K562 (cell line): ENCODE measurements around the gene SMIM29. TPM values are rescaled to one million over a fixed set of nuclear protein-coding genes. Genes with fewer than 3 reads are reported as not detected.

ENCODE experiments used
- ATAC-seq: fragments of 200-7000 bp; cut with Tn5 transposase; 3 replicates; pipeline ENCODE4 v1.9.1; 2020; ENCODE audit warnings: moderate library complexity
- BruUV-seq: library from RNA; stranded (reverse); fragments of 400-500 nt; replicated peaks from 2 replicates; lab custom pipeline; 2021; lab: Mats Ljungman, UMichigan
- CTCF ChIA-PET: fragments of 300-600 bp; formaldehyde crosslinking; extraction: SDS; loops from one replicate; lab custom pipeline; 2021; ENCODE audit warnings: low intra/inter-chr PET ratio; lab: Yijun Ruan, JAX
- POLR2A ChIA-PET: fragments of 300-600, 350-650 bp; sonication (Branson Sonifier 250); formaldehyde crosslinking; extraction: SDS; loops from one replicate; lab custom pipeline; 2021; ENCODE audit warnings: antibody characterized with exemption, inconsistent platforms; lab: Yijun Ruan, JAX
- DNase-seq, 4 experiments: peaks; one replicate each; pipeline versions ENCODE4 v3.0.0 to v3.0.0-alpha.2; 2011 to 2018; ENCODE audit warnings: low spot score in 3 of 4, mixed read lengths in 3 of 4; ENCODE audit errors: extremely low read depth in 1 of 4
- FAIRE-seq: peaks from 2 replicates; lab custom pipeline; 2011; peaks lifted over from hg19 to GRCh38; lab: Jason Lieb, UNC
- H2AFZ ChIP-seq: 2 replicates; pipeline ENCODE4 v1.6.0; 2011; ENCODE audit warnings: low read depth, low read length, control low read depth, inconsistent platforms
- H3K27ac ChIP-seq: fragments of 200-600 bp; 3 replicates; pipeline ENCODE4 v1.8.0; 2011; ENCODE audit warnings: low read depth, mild to moderate bottlenecking, control low read depth, inconsistent platforms, low read length, moderate library complexity, mixed read lengths; ENCODE audit errors: extremely low read depth
- H3K27me3 ChIP-seq, 2 experiments: fragments of 300-600 bp in 1 of 2; 2 replicates in 1 of 2; 3 replicates in 1 of 2; pipeline versions ENCODE4 v1.6.0 to v1.8.0; 2011; ENCODE audit warnings: inconsistent platforms in 2 of 2, low read length in 2 of 2, mild to moderate bottlenecking in 1 of 2, mixed read lengths in 1 of 2, moderate library complexity in 1 of 2; ENCODE audit not compliant: control insufficient read depth in 2 of 2, insufficient read depth in 2 of 2
- H3K36me3 ChIP-seq: fragments of 300-600 bp; 3 replicates; pipeline ENCODE4 v1.8.0; 2011; ENCODE audit warnings: mild to moderate bottlenecking, low read length, inconsistent platforms; ENCODE audit not compliant: control insufficient read depth, insufficient read depth
- H3K4me1 ChIP-seq, 2 experiments: fragments of 200-600 bp in 1 of 2; replicated peaks in 1 of 2; 2 replicates in 1 of 2; 3 replicates in 1 of 2; pipeline versions ENCODE4 v1.5.1 to v1.8.0; 2011; ENCODE audit warnings: inconsistent platforms in 2 of 2, low read length in 2 of 2, mild to moderate bottlenecking in 1 of 2, mixed read lengths in 1 of 2, moderate library complexity in 1 of 2; ENCODE audit not compliant: control insufficient read depth in 2 of 2, insufficient read depth in 2 of 2
- H3K4me2 ChIP-seq: 2 replicates; pipeline ENCODE4 v1.6.1; 2011; ENCODE audit warnings: low read length, control low read depth, inconsistent platforms, mixed read lengths; ENCODE audit not compliant: insufficient read depth
- H3K4me3 ChIP-seq: fragments of 200-600 bp; sonication (generic), shearing (Covaris generic); 2 replicates; pipeline ENCODE4 v1.5.1; 2016; ENCODE audit warnings: control low read depth, inconsistent platforms
- H3K79me2 ChIP-seq: fragments of 200-600 bp; 3 replicates; pipeline ENCODE4 v1.8.0; 2011; ENCODE audit warnings: low read length, inconsistent platforms; ENCODE audit not compliant: control insufficient read depth, insufficient read depth
- H3K9ac ChIP-seq, 2 experiments: 2 replicates each; pipeline versions ENCODE4 v1.6.0 to v1.6.1; 2011; ENCODE audit warnings: low read depth in 2 of 2, low read length in 2 of 2, control low read depth in 1 of 2, inconsistent platforms in 1 of 2, mild to moderate bottlenecking in 1 of 2, mixed read lengths in 1 of 2; ENCODE audit not compliant: insufficient read depth in 1 of 2
- H3K9me1 ChIP-seq: one replicate; pipeline ENCODE4 v1.6.0; 2011; ENCODE audit warnings: inconsistent platforms, mild to moderate bottlenecking, low read length, moderate library complexity; ENCODE audit not compliant: control insufficient read depth, insufficient read depth
- H3K9me3 ChIP-seq: replicated peaks from 2 replicates; pipeline ENCODE4 v1.5.1; 2011; ENCODE audit warnings: low read depth, low read length, inconsistent platforms; ENCODE audit not compliant: control insufficient read depth, insufficient read depth
- H4K20me1 ChIP-seq: replicated peaks from 2 replicates; pipeline ENCODE4 v1.6.1; 2011; ENCODE audit warnings: low read length, inconsistent platforms, mixed read lengths; ENCODE audit not compliant: control insufficient read depth, insufficient read depth
- CHD2 ChIP-seq: IDR thresholded peaks from 2 replicates; pipeline ENCODE4 v1.6.1; 2011; ENCODE audit warnings: low read depth, low read length
- EGR1 ChIP-seq: fragments of 450-650 bp; conservative IDR thresholded peaks from 2 replicates; pipeline ENCODE4 v1.6.1; 2017; ENCODE audit warnings: mild to moderate bottlenecking
- MECOM ChIP-seq: fragments of 250-450 bp; sonication (Bioruptor Pico); IDR thresholded peaks from 2 replicates; pipeline ENCODE4 v1.8.0; 2022; ENCODE audit warnings: inconsistent platforms
- NFRKB ChIP-seq: fragments of 450-650 bp; IDR thresholded peaks from 2 replicates; pipeline ENCODE4 v1.6.1; 2016; ENCODE audit warnings: low read depth
- NR2F6 ChIP-seq: fragments of 450-650 bp; formaldehyde crosslinking; IDR thresholded peaks from 2 replicates; pipeline ENCODE4 v1.4.0; 2020; ENCODE audit warnings: mild to moderate bottlenecking
- RBFOX2 ChIP-seq: fragments of 200-400 bp; formaldehyde crosslinking; IDR thresholded peaks from 2 replicates; pipeline ENCODE4 v1.6.1; 2017; ENCODE audit warnings: low read depth, mild to moderate bottlenecking, low read length, moderate library complexity
- TCFL5 ChIP-seq: fragments of 250-450 bp; sonication (Bioruptor Pico); conservative IDR thresholded peaks from 2 replicates; pipeline ENCODE4 v1.6.1; 2021; ENCODE audit warnings: mild to moderate bottlenecking, moderate library complexity, matching md5 sums
- TRIM24 ChIP-seq, 2 experiments: fragments of 450-650 bp; IDR thresholded peaks; 2 replicates each; pipeline ENCODE4 v1.6.1; 2016
- ZNF561 ChIP-seq: fragments of 450-650 bp; formaldehyde crosslinking; conservative IDR thresholded peaks from 2 replicates; pipeline ENCODE4 v1.4.0; 2020; ENCODE audit warnings: mild to moderate bottlenecking, moderate library complexity
- ZNF778 ChIP-seq: fragments of 450-650 bp; formaldehyde crosslinking; IDR thresholded peaks from 2 replicates; pipeline ENCODE4 v1.4.0; 2020; ENCODE audit warnings: mild to moderate bottlenecking, moderate library complexity
- ZNF780A ChIP-seq: fragments of 250-450 bp; sonication (Bioruptor Pico); IDR thresholded peaks from 2 replicates; pipeline ENCODE4 v1.5.0; 2021; ENCODE audit warnings: mild to moderate bottlenecking
- WGBS: fragments of 100-300 bp; shearing (Covaris generic); methylation state at CpG from one replicate; pipeline ENCODE4 v1.1.6; 2016; ENCODE audit warnings: low coverage, mixed read lengths; ENCODE audit not compliant: insufficient coverage; ENCODE audit errors: missing lambda C conversion rate; 5-methylcytosine and 5-hydroxymethylcytosine counted together
- in situ Hi-C: fragments of 300-500 bp; cut with MboI; formaldehyde crosslinking; loops from 4 replicates; pipeline ENCODE4 v1.15.0; 2018; ENCODE audit warnings: inconsistent platforms, mixed read lengths
- intact Hi-C: fragments of 100-400 bp; cut with micrococcal nuclease; formaldehyde crosslinking; loops from 2 replicates; pipeline ENCODE4 v1.14.2; 2022
- polyA plus RNA-seq, 8 experiments: library from polyadenylated mRNA; depleted of rRNA in 4 of 8; stranded (reverse) in 5 of 8; unstranded in 3 of 8; fragments of >200 nt; fragmentation: Nextera tagmentation in 2 of 8; fragmentation: Illumina TruSeq in 1 of 8; extraction: Ambion mirVana in 2 of 8; extraction: Trizol in 1 of 8; gene quantifications; 2 replicates each; pipeline versions ENCODE4 v1.2.1 to v1.2.3, GENCODE V29; 2011 to 2014; ENCODE audit warnings: inconsistent platforms in 1 of 8, missing spikeins in 1 of 8
- total RNA-seq, 7 experiments: library from RNA; depleted of rRNA in 6 of 7; stranded (reverse); fragments of >200 nt in 6 of 7; fragmentation: Illumina TruSeq in 2 of 7; extraction: Trizol in 2 of 7; gene quantifications; 2 replicates each; pipeline versions ENCODE4 v1.2.1 to v1.2.3, GENCODE V29; 2011 to 2021; ENCODE audit warnings: low replicate concordance in 1 of 7
- TF ChIP-seq, protein P1 (sequence below): fragments of 450-650 bp; IDR thresholded peaks from 2 replicates; pipeline ENCODE4 v1.7.0; 2016; ENCODE audit warnings: borderline replicate concordance
- TF ChIP-seq, protein P2 (sequence below): sonication (generic); formaldehyde crosslinking; IDR thresholded peaks from 2 replicates; pipeline ENCODE4 v1.8.0; 2023; ENCODE audit warnings: missing genetic modification reagents, mild to moderate bottlenecking, borderline replicate concordance

SMIM29 gene
- total and polyA plus RNA-seq, 9 of the 15 experiments (the other 6 are each of a cell fraction or from before 2014, with no cell fraction given): 6.5 to 36.7 (median 20.9) TPM

DNA sequence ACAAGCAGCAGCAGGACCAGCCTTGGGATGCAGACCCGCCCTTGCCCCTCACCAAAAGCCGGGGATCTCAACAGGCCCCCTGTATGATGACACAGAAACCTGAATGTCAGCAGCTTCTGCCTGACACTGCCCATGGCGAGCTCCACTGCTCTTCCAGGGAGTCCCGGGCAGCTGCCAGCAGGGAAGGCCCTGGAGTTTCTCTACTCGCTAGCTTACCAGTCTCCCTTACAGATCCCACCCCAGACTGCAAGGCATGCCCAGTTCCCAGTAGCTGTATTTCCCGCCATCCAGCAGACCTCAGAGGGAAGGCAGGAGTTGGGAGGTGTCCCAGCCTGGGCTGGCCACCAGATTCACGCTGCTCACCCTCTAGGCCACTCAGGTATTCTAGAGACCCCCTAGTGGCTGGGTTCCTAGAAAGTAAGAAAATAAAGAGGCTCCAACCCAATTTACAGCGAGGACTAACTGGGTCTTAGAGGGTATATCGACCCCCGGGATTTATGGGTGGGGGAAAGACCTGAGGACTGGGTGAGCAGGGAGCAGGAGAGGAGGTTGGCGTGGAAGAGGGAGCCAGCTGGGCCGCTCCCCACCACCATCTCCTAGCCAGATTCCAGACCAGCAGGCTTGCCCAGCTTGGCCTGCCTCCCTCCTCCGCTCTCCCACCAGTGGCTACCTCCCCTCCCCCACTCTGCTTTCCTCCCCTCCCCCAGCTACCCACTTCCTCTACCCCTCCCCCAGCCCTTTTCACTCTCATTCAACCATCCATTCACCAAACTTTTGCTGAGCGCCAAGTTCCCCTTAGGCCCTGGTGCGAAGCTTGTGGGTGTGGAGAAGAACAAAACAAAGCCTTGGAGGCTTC lies 21.8 kb downstream of the SMIM29 start:
- BruUV-seq: no TSS peak
- no peaks in the 10 kb centered on the region for H3K27me3 ChIP-seq
- H3K4me2 ChIP-seq: no peak overlapping the region
- DNase-seq: no peak
- peak overlapping the region; percentile 21 for H3K27ac ChIP-seq
- H3K4me3 ChIP-seq: no peak overlapping the region
- WGBS: 70% methylated on average over 15 of the region's 15 CpGs
- ChIA-PET CTCF (no interaction called here), POLR2A (interaction anchor here (0.6 to 1.7 kb wide), 7 partner anchors 10 to 199 kb away, joined by 3 to 10 read pairs (median 3); partner anchors contain the start of genes HMGA1 and RPS10)
- intact Hi-C loops (no loop called here), in situ Hi-C loops (no loop called here)
- peak overlapping the region; percentile 52 for H2AFZ ChIP-seq
- no peak for FAIRE-seq
- H4K20me1 ChIP-seq: no peaks in the 10 kb centered on the region
- H3K9me1 ChIP-seq: no peaks in the 10 kb centered on the region
- H3K9me3 ChIP-seq: no peaks in the 10 kb centered on the region
- H3K9ac ChIP-seq: peak overlapping the region; percentile 13 to 77; a peak in 2 of 4 replicates
- no peaks in the 10 kb centered on the region for H3K79me2 ChIP-seq
- ATAC-seq: peak; percentile 25
- H3K36me3 ChIP-seq: no peaks in the 10 kb centered on the region
- H3K4me1 ChIP-seq: peaks cover 43 to 45% of the 10 kb centered on the region in 2 experiments
- TF ChIP-seq TCFL5 (CRISPR knock-in tag): no peak
- no peak for TF ChIP-seq RBFOX2
- no peak for TF ChIP-seq ZNF780A (CRISPR knock-in tag)
- TF ChIP-seq CHD2: peak; percentile 63; the same call in 1 of the 2 replicates
- peak; percentile 60; the same call in 1 of the 2 replicates for TF ChIP-seq NFRKB
- TF ChIP-seq ZNF561 (CRISPR knock-in tag): no peak
- peak; percentile 81 for TF ChIP-seq TRIM24 (IDR thresholded peaks at IDR 0.05)
- TF ChIP-seq MECOM: no peak
- TF ChIP-seq EGR1: peak; percentile 41; the same call in 1 of the 2 replicates
- TF ChIP-seq, protein P1, sequence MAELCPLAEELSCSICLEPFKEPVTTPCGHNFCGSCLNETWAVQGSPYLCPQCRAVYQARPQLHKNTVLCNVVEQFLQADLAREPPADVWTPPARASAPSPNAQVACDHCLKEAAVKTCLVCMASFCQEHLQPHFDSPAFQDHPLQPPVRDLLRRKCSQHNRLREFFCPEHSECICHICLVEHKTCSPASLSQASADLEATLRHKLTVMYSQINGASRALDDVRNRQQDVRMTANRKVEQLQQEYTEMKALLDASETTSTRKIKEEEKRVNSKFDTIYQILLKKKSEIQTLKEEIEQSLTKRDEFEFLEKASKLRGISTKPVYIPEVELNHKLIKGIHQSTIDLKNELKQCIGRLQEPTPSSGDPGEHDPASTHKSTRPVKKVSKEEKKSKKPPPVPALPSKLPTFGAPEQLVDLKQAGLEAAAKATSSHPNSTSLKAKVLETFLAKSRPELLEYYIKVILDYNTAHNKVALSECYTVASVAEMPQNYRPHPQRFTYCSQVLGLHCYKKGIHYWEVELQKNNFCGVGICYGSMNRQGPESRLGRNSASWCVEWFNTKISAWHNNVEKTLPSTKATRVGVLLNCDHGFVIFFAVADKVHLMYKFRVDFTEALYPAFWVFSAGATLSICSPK: no peak
- TF ChIP-seq NR2F6: no peak
- TF ChIP-seq, protein P2, sequence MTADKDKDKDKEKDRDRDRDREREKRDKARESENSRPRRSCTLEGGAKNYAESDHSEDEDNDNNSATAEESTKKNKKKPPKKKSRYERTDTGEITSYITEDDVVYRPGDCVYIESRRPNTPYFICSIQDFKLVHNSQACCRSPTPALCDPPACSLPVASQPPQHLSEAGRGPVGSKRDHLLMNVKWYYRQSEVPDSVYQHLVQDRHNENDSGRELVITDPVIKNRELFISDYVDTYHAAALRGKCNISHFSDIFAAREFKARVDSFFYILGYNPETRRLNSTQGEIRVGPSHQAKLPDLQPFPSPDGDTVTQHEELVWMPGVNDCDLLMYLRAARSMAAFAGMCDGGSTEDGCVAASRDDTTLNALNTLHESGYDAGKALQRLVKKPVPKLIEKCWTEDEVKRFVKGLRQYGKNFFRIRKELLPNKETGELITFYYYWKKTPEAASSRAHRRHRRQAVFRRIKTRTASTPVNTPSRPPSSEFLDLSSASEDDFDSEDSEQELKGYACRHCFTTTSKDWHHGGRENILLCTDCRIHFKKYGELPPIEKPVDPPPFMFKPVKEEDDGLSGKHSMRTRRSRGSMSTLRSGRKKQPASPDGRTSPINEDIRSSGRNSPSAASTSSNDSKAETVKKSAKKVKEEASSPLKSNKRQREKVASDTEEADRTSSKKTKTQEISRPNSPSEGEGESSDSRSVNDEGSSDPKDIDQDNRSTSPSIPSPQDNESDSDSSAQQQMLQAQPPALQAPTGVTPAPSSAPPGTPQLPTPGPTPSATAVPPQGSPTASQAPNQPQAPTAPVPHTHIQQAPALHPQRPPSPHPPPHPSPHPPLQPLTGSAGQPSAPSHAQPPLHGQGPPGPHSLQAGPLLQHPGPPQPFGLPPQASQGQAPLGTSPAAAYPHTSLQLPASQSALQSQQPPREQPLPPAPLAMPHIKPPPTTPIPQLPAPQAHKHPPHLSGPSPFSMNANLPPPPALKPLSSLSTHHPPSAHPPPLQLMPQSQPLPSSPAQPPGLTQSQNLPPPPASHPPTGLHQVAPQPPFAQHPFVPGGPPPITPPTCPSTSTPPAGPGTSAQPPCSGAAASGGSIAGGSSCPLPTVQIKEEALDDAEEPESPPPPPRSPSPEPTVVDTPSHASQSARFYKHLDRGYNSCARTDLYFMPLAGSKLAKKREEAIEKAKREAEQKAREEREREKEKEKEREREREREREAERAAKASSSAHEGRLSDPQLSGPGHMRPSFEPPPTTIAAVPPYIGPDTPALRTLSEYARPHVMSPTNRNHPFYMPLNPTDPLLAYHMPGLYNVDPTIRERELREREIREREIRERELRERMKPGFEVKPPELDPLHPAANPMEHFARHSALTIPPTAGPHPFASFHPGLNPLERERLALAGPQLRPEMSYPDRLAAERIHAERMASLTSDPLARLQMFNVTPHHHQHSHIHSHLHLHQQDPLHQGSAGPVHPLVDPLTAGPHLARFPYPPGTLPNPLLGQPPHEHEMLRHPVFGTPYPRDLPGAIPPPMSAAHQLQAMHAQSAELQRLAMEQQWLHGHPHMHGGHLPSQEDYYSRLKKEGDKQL (CRISPR knock-in tag): 0 out of 2 replicates have a peak, but pooled peaks have one; percentile 63
- no peak for TF ChIP-seq ZNF778 (CRISPR knock-in tag)
